ENCODE results near the gene CACNA1F.

CACNA1F gene

DNA sequence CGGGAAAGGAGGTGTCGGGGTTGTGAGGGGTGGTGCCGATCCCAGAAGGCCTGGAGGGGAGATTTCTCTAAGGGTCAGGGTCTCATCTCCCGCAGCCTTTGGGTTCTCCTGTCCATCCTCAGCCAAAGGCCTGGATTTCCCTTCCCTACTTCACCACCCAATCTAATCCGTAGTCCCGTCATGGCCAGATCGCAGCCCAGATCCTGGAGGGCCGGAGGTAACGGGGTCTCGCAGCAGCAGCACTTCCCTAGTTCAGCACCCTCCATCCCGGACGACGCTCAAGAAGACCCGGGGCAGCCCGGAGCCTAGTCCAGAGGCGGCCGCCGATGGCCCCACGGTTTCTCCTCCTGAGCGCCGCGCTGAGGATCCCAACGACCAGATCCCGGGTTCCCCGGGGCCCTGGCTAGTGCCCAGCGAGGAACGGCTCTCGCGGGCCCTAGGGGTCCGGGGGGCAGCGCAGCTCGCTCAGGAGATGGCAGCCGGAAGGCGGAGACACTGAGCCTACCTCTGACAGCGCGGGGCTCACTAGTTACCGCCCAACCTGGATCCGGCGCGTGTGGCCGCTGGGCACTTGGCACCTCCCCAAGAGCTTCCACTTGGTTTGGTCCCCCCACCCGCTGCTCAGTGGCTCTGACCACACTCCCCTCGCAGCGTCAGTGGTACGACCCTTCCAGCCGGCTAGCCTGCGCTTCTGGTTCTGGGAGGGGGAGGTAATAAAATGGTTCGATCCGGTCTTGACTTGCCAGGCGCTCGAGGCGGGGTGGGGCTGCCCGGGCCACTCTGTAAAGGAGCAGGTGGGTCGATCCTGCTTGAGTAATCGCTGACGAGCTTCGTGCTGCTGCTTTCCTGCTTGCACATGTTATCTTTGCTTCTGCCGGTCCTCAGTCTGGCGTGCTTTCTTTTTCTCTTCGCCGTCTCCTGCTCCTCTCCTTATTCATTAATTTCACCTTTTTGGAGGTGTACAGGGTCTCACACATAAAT is 66.9 kb downstream of the CACNA1F start:
- TF ChIP-seq, protein P1, sequence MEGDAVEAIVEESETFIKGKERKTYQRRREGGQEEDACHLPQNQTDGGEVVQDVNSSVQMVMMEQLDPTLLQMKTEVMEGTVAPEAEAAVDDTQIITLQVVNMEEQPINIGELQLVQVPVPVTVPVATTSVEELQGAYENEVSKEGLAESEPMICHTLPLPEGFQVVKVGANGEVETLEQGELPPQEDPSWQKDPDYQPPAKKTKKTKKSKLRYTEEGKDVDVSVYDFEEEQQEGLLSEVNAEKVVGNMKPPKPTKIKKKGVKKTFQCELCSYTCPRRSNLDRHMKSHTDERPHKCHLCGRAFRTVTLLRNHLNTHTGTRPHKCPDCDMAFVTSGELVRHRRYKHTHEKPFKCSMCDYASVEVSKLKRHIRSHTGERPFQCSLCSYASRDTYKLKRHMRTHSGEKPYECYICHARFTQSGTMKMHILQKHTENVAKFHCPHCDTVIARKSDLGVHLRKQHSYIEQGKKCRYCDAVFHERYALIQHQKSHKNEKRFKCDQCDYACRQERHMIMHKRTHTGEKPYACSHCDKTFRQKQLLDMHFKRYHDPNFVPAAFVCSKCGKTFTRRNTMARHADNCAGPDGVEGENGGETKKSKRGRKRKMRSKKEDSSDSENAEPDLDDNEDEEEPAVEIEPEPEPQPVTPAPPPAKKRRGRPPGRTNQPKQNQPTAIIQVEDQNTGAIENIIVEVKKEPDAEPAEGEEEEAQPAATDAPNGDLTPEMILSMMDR (conservative IDR thresholded peaks at IDR 0.05), result no peak
- no peak overlapping the region for H3K27ac ChIP-seq

DNA sequence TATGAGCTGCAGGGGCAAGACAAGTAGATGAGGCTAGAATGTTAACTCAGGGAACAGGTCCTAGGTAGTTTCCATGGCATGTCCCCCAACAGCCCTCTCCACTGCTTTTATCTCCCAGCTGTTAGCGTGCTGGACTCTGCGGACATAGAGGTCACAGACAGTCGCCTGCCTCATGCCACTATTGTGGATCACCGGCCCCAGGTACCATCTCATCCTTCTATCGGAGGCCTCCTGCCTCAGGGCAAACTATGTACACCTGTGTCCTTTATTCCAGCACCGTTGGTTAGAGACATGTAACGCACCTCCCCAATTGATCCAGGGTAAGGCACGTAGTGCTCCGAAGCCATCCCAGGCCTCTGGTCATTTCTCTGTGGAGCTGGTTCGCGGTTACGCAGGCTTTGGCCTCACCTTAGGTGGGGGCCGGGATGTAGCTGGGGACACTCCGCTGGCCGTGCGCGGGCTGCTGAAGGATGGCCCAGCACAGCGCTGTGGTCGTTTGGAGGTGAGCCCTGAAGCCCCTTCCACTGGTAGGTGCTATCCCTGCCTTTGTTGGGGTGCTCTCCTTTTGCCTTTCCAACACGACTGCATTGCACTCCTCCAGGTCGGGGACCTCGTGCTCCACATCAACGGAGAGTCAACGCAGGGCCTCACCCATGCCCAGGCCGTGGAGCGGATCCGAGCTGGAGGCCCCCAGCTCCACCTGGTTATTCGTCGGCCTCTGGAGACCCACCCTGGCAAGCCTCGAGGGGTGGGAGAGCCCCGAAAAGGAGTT is 68.4 kb downstream of the CACNA1F start:
- TF ChIP-seq, protein P1 (conservative IDR thresholded peaks at IDR 0.05), result no peak
- H3K27ac ChIP-seq, result no peak overlapping the region

DNA sequence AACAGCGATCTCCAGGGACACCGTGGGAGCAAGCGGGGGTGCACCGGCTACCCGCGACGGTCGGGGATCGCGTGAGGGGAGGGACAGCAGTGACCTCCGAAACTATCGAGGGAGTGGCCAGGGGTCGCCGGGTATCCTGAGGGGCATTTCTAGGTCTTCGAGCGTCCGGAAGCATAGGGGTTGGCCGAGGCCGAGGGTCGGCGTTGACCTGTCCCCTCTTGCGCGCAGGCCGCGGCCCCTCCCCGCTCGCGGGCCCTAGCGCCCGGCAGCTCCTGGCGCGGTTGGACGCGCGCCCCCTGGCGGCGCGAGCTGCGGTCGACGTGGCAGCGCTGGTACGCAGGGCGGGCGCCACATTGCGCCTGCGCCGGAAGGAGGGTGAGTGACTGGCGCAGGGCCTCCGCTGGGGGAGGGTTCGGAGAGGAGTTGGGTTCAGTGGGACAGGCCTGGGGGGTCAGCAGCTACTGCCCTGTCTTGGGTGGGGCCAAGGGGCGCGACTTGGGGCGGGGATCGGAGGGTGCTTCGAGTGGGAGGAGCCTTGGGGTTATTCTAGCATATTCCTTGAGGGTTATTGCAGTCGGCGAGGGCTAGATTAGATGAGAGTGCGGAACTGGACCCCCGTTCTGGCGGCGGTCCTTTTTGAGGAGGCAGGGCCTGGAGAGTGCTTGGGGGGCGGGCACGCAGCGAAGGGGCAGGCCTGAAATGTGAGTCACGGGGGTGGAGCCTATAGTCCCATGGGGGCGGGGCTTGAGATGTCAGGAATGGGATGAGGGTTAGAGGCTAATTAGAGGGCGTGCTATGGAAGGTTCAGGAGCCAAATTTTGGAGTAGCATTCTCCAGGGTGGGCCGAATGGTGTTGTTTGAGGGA is 69.4 kb downstream of the CACNA1F start:
- TF ChIP-seq, protein P1 (conservative IDR thresholded peaks at IDR 0.05), result peak; percentile 73
- H3K27ac ChIP-seq, result peak overlapping the region; percentile 52

DNA sequence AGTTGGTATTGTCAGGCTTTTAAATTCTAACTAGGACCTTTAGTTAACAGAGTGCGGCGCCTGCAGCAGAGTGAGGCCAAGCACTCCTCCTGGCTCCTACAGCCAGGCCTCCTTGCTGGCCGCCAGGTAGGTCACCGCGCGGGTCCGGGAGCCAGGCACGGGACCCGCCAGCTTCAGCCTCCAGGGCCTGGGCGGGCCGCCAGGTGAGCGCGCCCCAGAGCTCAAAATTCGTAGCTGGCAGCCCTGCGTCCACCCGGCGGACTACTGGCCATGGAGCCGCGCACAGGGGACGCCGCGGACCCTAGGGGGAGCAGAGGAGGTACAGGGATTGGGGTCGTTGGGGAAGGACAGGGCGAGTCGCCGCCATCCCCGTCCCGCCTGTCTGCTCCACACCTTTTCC is 70.5 kb downstream of the CACNA1F start, which contains the start of gene MAGIX:
TSS of gene MAGIX (plus strand) at position 139 of the 400 bp plus-strand sequence. CDS start at position 271, 132 bp downstream.
- H3K27ac ChIP-seq, result peak within 1 kb of the TSS; percentile 52; the same call in 1 of the 2 replicates

DNA sequence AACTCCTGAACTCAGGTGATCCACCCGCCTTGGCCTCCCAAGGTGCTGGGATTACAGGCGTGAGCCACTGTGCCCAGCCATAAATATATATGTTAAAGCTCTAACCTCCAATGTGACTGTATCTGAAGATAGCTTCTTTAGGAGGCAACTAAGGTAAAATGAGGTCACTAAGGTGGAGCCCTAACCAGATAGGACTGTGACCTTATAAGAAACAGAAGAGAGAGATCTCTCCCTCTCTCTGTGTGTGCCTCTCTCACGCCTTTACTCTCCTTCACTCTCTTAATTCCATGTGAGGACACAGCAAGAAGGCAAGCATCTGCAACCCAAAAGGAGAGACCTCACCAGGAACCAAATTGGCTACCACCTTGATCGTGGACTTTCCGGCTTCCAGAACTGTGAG is 71.5 kb downstream of the CACNA1F start:
- TF ChIP-seq, protein P1 (conservative IDR thresholded peaks at IDR 0.05), result no peak
- 0 out of 2 replicates have a peak overlapping the region, but pooled peaks have one; percentile 44 for H3K27ac ChIP-seq

More for the DNA sequence above, 70.5 kb downstream of the CACNA1F start, which contains the start of gene MAGIX:
- TF ChIP-seq, protein P1 (conservative IDR thresholded peaks at IDR 0.05), result no peak

DNA sequence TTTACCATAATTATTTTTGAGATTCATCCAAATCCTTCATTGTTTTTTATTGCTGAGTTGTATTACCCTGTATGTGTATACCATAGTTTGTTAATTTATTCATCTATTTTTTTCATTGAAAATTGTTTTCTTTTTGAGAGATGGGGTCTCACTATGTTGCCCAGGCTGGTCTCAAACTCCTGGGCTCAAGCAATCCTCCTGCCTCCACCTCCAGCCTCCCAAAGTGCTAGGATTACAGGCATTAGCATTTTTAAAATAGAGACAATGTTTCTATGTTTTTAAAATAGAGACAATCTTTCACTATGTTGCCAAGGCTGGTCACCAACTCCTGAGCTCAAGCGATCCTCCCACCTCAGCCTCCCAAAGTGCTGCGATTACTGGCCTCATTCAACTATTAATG is 72.2 kb downstream of the CACNA1F start:
- H3K27ac ChIP-seq, result no peak overlapping the region
- TF ChIP-seq, protein P1 (conservative IDR thresholded peaks at IDR 0.05), result no peak

Data from VCaP (cell line).